Liver (tissue), 3 donors: Measurements from ENCODE around the gene STK36.
A peak's percentile ranks its signal among the peaks of the same experiment; 100 is the strongest.

Experiments used
- GABPA ChIP-seq, 2 donors: IDR thresholded peaks in 1 of 2; conservative IDR thresholded peaks in 1 of 2; 2 replicates each; pipeline ENCODE4 v1.6.1; 2016; ENCODE audit warnings: antibody characterized with exemption in 2 of 2, mild to moderate bottlenecking in 1 of 2, moderate library complexity in 1 of 2
- JUND ChIP-seq, 2 donors: IDR thresholded peaks; 2 replicates each; pipeline ENCODE4 v1.6.1; 2016; ENCODE audit warnings: antibody characterized with exemption in 2 of 2
- MAX ChIP-seq: IDR thresholded peaks from 2 replicates; pipeline ENCODE4 v1.6.1; 2016; ENCODE audit warnings: antibody characterized with exemption
- REST ChIP-seq: IDR thresholded peaks from 2 replicates; pipeline ENCODE4 v1.6.1; 2016; ENCODE audit warnings: antibody characterized with exemption, mild to moderate bottlenecking
- RXRA ChIP-seq, 2 donors: IDR thresholded peaks; 2 replicates each; pipeline ENCODE4 v1.6.1; 2017 to 2018; ENCODE audit warnings: antibody characterized with exemption in 2 of 2, mild to moderate bottlenecking in 1 of 2
- YY1 ChIP-seq: IDR thresholded peaks from 2 replicates; pipeline ENCODE4 v1.6.1; 2016; ENCODE audit warnings: antibody characterized with exemption, mild to moderate bottlenecking
- TF ChIP-seq, protein P1 (sequence below): fragments of 150-350 bp; IDR thresholded peaks from 2 replicates; pipeline ENCODE4 v1.5.1; 2017; ENCODE audit warnings: improper control_type of control experiment, low read depth, low read length; ENCODE audit not compliant: missing input control
- donor health status: healthy.
- donor health status: healthy.

DNA sequence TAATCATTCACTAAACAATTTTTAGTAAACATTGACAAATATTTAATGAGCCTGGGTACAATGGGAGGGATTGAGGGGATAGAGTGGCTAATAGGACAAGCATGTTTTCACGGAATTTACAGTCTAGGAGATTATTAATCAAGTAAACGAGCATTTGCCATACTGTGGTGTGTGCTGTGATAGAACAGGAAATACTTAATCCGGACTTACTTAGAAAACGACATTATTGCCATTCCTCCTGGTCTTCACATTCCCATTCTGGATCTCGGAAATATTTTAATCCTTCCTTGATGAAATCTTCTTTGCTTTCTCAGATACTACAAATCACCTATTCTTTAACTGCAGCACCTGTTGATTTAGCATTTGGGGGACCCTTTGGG lies 39.7 kb downstream of the STK36 start:
- TF ChIP-seq RXRA (IDR thresholded peaks at IDR 0.05) (peak in 1 of 2 donors; percentile 2), GABPA (IDR thresholded peaks at IDR 0.05 in 1 of 2, conservative IDR thresholded peaks at IDR 0.05 in 1 of 2) (no peak), MAX (no peak), YY1 (no peak), JUND (IDR thresholded peaks at IDR 0.05) (no peak), REST (no peak)
- TF ChIP-seq, protein P1, sequence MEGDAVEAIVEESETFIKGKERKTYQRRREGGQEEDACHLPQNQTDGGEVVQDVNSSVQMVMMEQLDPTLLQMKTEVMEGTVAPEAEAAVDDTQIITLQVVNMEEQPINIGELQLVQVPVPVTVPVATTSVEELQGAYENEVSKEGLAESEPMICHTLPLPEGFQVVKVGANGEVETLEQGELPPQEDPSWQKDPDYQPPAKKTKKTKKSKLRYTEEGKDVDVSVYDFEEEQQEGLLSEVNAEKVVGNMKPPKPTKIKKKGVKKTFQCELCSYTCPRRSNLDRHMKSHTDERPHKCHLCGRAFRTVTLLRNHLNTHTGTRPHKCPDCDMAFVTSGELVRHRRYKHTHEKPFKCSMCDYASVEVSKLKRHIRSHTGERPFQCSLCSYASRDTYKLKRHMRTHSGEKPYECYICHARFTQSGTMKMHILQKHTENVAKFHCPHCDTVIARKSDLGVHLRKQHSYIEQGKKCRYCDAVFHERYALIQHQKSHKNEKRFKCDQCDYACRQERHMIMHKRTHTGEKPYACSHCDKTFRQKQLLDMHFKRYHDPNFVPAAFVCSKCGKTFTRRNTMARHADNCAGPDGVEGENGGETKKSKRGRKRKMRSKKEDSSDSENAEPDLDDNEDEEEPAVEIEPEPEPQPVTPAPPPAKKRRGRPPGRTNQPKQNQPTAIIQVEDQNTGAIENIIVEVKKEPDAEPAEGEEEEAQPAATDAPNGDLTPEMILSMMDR, result no peak
